ENCODE results near the gene SASS6.

GRCh38 chr1:100039591-100039990 is 93.1 kb downstream of the SASS6 start:
- TF ChIP-seq POLR2AphosphoS5 (IDR thresholded peaks at IDR 0.05) (no peak), CTCF (IDR thresholded peaks at IDR 0.05) (no peak), POLR2A (IDR thresholded peaks at IDR 0.05) (no peak), EP300 (IDR thresholded peaks at IDR 0.05) (no peak)

Data from suprapubic skin (tissue), 4 donors.